Fibroblast of lung (primary cell): ENCODE measurements around the gene INSYN2A.

Experiments used
- EZH2 ChIP-seq: IDR thresholded peaks from 2 replicates; pipeline ENCODE4 v1.5.1; 2012; ENCODE audit warnings: low read length, control low read depth, mild to moderate bottlenecking; ENCODE audit errors: missing control alignments
- TF ChIP-seq, protein P1 (sequence below), 2 donors: IDR thresholded peaks in 1 of 2; conservative IDR thresholded peaks in 1 of 2; 1 replicate in 1 of 2; 2 replicates in 1 of 2; pipeline ENCODE4 v1.5.1; 2011 to 2012; ENCODE audit warnings: low read length in 2 of 2, control low read depth in 1 of 2, inconsistent platforms in 1 of 2, low read depth in 1 of 2, mild to moderate bottlenecking in 1 of 2

DNA sequence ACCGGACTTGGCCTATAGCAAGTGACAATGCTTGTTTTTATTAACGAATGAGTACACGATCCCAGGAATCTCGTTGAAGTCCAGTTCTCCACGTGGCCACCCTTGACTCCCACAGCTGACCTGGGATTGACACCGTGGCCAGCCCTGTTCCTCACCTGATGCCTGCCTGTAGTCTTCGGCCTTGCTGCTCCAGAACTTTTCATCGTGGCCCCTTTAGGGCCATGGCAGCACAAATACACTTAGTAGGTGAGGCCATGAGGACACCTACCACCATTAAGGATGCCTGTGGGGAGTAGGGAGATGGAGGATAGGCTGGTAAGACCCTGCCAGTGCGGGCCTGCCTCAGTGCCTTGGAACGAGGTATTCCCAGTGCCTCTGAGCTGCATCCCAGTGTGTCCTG is 30.6 kb upstream of the INSYN2A start:
- TF ChIP-seq, protein P1, sequence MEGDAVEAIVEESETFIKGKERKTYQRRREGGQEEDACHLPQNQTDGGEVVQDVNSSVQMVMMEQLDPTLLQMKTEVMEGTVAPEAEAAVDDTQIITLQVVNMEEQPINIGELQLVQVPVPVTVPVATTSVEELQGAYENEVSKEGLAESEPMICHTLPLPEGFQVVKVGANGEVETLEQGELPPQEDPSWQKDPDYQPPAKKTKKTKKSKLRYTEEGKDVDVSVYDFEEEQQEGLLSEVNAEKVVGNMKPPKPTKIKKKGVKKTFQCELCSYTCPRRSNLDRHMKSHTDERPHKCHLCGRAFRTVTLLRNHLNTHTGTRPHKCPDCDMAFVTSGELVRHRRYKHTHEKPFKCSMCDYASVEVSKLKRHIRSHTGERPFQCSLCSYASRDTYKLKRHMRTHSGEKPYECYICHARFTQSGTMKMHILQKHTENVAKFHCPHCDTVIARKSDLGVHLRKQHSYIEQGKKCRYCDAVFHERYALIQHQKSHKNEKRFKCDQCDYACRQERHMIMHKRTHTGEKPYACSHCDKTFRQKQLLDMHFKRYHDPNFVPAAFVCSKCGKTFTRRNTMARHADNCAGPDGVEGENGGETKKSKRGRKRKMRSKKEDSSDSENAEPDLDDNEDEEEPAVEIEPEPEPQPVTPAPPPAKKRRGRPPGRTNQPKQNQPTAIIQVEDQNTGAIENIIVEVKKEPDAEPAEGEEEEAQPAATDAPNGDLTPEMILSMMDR (conservative IDR thresholded peaks at IDR 0.05 in 1 of 2, IDR thresholded peaks at IDR 0.05 in 1 of 2; ENCODE audit: low read depth in 1 of 2, low read length in 2 of 2): no peak
- no peak for TF ChIP-seq EZH2
